ENCODE results near the gene SHC4.

The SHC4 gene

DNA sequence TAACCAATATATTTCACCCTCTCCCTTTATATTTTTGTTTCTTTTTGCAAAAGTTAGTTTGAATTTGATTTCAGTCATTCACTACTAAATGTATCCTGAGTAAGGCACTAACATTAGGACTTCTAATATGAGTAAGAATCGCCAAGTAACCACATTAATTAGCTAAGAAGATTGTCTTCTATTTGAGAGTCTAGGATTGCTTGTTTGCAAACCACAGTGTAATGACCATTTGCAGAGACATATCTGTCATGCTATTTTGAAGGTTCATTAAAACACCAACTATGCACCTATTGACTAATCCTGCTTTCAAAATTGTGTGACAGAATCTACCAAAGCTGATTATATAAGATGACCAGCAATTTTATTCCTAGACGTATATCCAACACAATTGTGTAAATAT is 91.1 kb downstream of the SHC4 start:
- Histone ChIP-seq H3K27me3 (ENCODE audit: insufficient read depth, poor library complexity, severe bottlenecking) (no peaks in the 10 kb centered on the region), H3K27ac (replicated peaks) (no peak overlapping the region), H3K4me3 (replicated peaks; ENCODE audit: insufficient read depth, low read length) (no peak overlapping the region)
- no peak for DNase-seq (ENCODE audit: low read depth in 1 of 2, low spot score in 1 of 2)
- TF ChIP-seq GABPA (IDR thresholded peaks at IDR 0.05; ENCODE audit: low read depth) (no peak), CTCF (IDR thresholded peaks at IDR 0.05; ENCODE audit: insufficient read depth, low read length) (no peak), SPI1 (IDR thresholded peaks at IDR 0.05; ENCODE audit: borderline replicate concordance, low read depth) (no peak), POLR2AphosphoS5 (IDR thresholded peaks at IDR 0.05; ENCODE audit: low read depth) (no peak)
- TF ChIP-seq, protein P1, sequence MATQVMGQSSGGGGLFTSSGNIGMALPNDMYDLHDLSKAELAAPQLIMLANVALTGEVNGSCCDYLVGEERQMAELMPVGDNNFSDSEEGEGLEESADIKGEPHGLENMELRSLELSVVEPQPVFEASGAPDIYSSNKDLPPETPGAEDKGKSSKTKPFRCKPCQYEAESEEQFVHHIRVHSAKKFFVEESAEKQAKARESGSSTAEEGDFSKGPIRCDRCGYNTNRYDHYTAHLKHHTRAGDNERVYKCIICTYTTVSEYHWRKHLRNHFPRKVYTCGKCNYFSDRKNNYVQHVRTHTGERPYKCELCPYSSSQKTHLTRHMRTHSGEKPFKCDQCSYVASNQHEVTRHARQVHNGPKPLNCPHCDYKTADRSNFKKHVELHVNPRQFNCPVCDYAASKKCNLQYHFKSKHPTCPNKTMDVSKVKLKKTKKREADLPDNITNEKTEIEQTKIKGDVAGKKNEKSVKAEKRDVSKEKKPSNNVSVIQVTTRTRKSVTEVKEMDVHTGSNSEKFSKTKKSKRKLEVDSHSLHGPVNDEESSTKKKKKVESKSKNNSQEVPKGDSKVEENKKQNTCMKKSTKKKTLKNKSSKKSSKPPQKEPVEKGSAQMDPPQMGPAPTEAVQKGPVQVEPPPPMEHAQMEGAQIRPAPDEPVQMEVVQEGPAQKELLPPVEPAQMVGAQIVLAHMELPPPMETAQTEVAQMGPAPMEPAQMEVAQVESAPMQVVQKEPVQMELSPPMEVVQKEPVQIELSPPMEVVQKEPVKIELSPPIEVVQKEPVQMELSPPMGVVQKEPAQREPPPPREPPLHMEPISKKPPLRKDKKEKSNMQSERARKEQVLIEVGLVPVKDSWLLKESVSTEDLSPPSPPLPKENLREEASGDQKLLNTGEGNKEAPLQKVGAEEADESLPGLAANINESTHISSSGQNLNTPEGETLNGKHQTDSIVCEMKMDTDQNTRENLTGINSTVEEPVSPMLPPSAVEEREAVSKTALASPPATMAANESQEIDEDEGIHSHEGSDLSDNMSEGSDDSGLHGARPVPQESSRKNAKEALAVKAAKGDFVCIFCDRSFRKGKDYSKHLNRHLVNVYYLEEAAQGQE (IDR thresholded peaks at IDR 0.05; ENCODE audit: insufficient replicate concordance, low read depth): no peak

- Histone ChIP-seq H3K27ac (replicated peaks) (no peak overlapping the region), H3K4me3 (replicated peaks; ENCODE audit: insufficient read depth, low read length) (no peak overlapping the region), H3K27me3 (ENCODE audit: insufficient read depth, poor library complexity, severe bottlenecking) (no peaks in the 10 kb centered on the region)
- DNase-seq (ENCODE audit: low read depth in 1 of 2, low spot score in 1 of 2): no peak
- TF ChIP-seq CTCF (IDR thresholded peaks at IDR 0.05; ENCODE audit: insufficient read depth, low read length) (no peak), POLR2AphosphoS5 (IDR thresholded peaks at IDR 0.05; ENCODE audit: low read depth) (no peak), GABPA (IDR thresholded peaks at IDR 0.05; ENCODE audit: low read depth) (no peak), SPI1 (IDR thresholded peaks at IDR 0.05; ENCODE audit: borderline replicate concordance, low read depth) (no peak)
- TF ChIP-seq, protein P1 (IDR thresholded peaks at IDR 0.05; ENCODE audit: insufficient replicate concordance, low read depth): no peak
Observed at GRCh38 chr15:48871542-48871941, 92.2 kb downstream of the SHC4 start.

- TF ChIP-seq CTCF (IDR thresholded peaks at IDR 0.05; ENCODE audit: insufficient read depth, low read length): no peak
- TF ChIP-seq SPI1 (IDR thresholded peaks at IDR 0.05; ENCODE audit: borderline replicate concordance, low read depth): no peak
- TF ChIP-seq, protein P1 (IDR thresholded peaks at IDR 0.05; ENCODE audit: insufficient replicate concordance, low read depth): no peak
- no peak for TF ChIP-seq GABPA (IDR thresholded peaks at IDR 0.05; ENCODE audit: low read depth)
- TF ChIP-seq POLR2AphosphoS5 (IDR thresholded peaks at IDR 0.05; ENCODE audit: low read depth): no peak
- no peak for DNase-seq (ENCODE audit: low read depth in 1 of 2, low spot score in 1 of 2)
- H3K27me3 ChIP-seq (ENCODE audit: insufficient read depth, poor library complexity, severe bottlenecking): no peaks in the 10 kb centered on the region
- H3K27ac ChIP-seq (replicated peaks): no peak overlapping the region
- H3K4me3 ChIP-seq (replicated peaks; ENCODE audit: insufficient read depth, low read length): no peak overlapping the region
Observed at GRCh38 chr15:48869966-48870365, 93.8 kb downstream of the SHC4 start.
